ENCODE results near the gene FAM187B.
A peak's percentile ranks its signal among the peaks of the same experiment; 100 is the strongest.

Gene FAM187B

GRCh38 chr19:35211545-35212230, 16.9 kb downstream of the FAM187B start:
- DNase-seq (ENCODE audit: low read depth), result no peak
- TF ChIP-seq, protein P1, sequence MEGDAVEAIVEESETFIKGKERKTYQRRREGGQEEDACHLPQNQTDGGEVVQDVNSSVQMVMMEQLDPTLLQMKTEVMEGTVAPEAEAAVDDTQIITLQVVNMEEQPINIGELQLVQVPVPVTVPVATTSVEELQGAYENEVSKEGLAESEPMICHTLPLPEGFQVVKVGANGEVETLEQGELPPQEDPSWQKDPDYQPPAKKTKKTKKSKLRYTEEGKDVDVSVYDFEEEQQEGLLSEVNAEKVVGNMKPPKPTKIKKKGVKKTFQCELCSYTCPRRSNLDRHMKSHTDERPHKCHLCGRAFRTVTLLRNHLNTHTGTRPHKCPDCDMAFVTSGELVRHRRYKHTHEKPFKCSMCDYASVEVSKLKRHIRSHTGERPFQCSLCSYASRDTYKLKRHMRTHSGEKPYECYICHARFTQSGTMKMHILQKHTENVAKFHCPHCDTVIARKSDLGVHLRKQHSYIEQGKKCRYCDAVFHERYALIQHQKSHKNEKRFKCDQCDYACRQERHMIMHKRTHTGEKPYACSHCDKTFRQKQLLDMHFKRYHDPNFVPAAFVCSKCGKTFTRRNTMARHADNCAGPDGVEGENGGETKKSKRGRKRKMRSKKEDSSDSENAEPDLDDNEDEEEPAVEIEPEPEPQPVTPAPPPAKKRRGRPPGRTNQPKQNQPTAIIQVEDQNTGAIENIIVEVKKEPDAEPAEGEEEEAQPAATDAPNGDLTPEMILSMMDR (IDR thresholded peaks at IDR 0.05; ENCODE audit: low read depth, low read length, missing control alignments), result peak; percentile 27
- H3K4me3 ChIP-seq (ENCODE audit: low read depth, low read length), result no peak overlapping the region

- DNase-seq (ENCODE audit: low read depth), result no peak
- H3K4me3 ChIP-seq (ENCODE audit: low read depth, low read length), result no peak overlapping the region
- TF ChIP-seq, protein P1 (IDR thresholded peaks at IDR 0.05; ENCODE audit: low read depth, low read length, missing control alignments), result no peak
Observed at GRCh38 chr19:35209646-35210045, 18.9 kb downstream of the FAM187B start.

- TF ChIP-seq, protein P1 (IDR thresholded peaks at IDR 0.05; ENCODE audit: low read depth, low read length, missing control alignments), result no peak
- no peak for DNase-seq (ENCODE audit: low read depth)
- no peak overlapping the region for H3K4me3 ChIP-seq (ENCODE audit: low read depth, low read length)
Observed at GRCh38 chr19:35208121-35208520, 20.4 kb downstream of the FAM187B start.

- H3K4me3 ChIP-seq (ENCODE audit: low read depth, low read length), result no peak overlapping the region
- DNase-seq (ENCODE audit: low read depth), result no peak
- TF ChIP-seq, protein P1 (IDR thresholded peaks at IDR 0.05; ENCODE audit: low read depth, low read length, missing control alignments), result no peak
Observed at GRCh38 chr19:35207391-35207871, 21.1 kb downstream of the FAM187B start.

DNA sequence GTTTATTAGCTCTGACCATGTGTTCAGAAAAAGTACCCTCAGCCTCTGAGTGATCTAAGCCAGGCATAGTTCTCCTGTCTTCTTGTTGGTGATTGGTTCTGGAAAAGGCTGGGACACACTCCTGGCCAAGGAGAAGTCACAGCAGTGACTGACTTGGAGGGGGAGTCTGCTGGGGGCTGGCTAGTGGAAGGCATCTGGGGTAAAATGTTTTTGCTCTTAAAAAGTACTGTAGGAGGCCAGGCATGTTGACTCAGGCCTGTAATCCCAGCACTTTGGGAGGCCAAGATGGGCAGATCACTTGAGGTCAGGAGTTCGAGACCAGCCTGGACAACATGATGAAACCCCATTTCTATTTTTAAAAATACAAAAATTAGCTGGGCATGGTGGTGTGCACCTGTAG, 21.7 kb downstream of the FAM187B start:
- no peak for DNase-seq (ENCODE audit: low read depth)
- H3K4me3 ChIP-seq (ENCODE audit: low read depth, low read length), result no peak overlapping the region
- TF ChIP-seq, protein P1 (IDR thresholded peaks at IDR 0.05; ENCODE audit: low read depth, low read length, missing control alignments), result no peak

DNA sequence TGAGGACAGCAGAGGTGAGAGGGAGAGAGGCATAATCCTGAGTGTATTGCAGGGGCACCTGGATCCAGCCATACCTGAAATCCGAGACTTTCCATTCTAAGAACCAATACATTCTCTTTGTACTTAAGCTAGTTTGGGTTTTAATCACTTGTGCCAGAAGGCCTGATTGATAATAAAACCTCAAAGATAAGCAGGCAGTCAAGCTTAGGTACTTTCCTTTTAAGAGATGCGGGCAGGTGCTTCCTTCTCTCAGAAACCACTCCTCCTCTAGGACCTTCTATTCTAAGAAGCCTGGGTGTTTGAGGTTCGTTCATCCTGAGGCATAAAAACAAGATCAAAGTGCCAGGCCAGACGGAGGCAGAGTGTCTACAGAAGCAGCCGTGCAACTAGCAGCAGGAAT, 22.2 kb downstream of the FAM187B start:
- TF ChIP-seq, protein P1 (IDR thresholded peaks at IDR 0.05; ENCODE audit: low read depth, low read length, missing control alignments), result no peak
- DNase-seq (ENCODE audit: low read depth), result peak; percentile 64
- no peak overlapping the region for H3K4me3 ChIP-seq (ENCODE audit: low read depth, low read length)
